Activated T-helper 2 cell treated with anti-CD3 and anti-CD28 coated beads, Interferon-gamma antibody, Interleukin-2, Interleukin-4, amounts not matched to agents 10 μg/mL and 5 μg/mL and 100 μg/mL, durations not matched to agents 14 hours and 24 hours and 36 hours (primary cell): Measurements from ENCODE around the gene MOB4. TPM values are rescaled to one million over a fixed set of nuclear protein-coding genes. Genes with fewer than 3 reads are reported as not detected.

Source experiments
- DNase-seq: peaks from one replicate; pipeline ENCODE4 v3.0.0; 2021; ENCODE audit warnings: low spot score
- H3K27ac Mint-ChIP-seq: one replicate; pipeline ENCODE4 v1.8.0; 2021; ENCODE audit warnings: mixed read lengths
- H3K27me3 Mint-ChIP-seq: one replicate; pipeline ENCODE4 v1.8.0; 2021; ENCODE audit warnings: low read depth, mixed read lengths
- H3K36me3 Mint-ChIP-seq: one replicate; pipeline ENCODE4 v1.8.0; 2021; ENCODE audit warnings: low read depth, mixed read lengths
- H3K4me1 Mint-ChIP-seq: one replicate; pipeline ENCODE4 v1.8.0; 2021; ENCODE audit warnings: low read depth, mixed read lengths
- H3K4me3 Mint-ChIP-seq: one replicate; pipeline ENCODE4 v1.8.0; 2021; ENCODE audit warnings: low read depth, mild to moderate bottlenecking, moderate library complexity, mixed read lengths
- H3K9me3 Mint-ChIP-seq: one replicate; pipeline ENCODE4 v1.8.0; 2021; ENCODE audit warnings: mixed read lengths
- intact Hi-C: fragments of 100-400 bp; cut with micrococcal nuclease; formaldehyde crosslinking; loops from one replicate; pipeline ENCODE4 v1.15.1; 2023
- total RNA-seq: library from RNA; stranded (reverse); gene quantifications from 2 replicates; pipeline ENCODE4 v1.2.3, GENCODE V29; 2022

MOB4 gene
- total RNA-seq, 1 donor from 2014 or later: 19.5 TPM

- intact Hi-C loops: loop anchor here (1.0 kb wide), 4 partner anchors 15 to 205 kb away; partner anchors contain the start of genes COQ10B, MARS2 and SF3B1
- Mint-ChIP-seq H3K4me1 (peaks cover 41% of the 10 kb centered on the region), H3K36me3 (peaks cover 88% of the 10 kb centered on the region), H3K4me3 (peak within 1 kb of the TSS; percentile 94), H3K9me3 (no peaks in the 10 kb centered on the region), H3K27me3 (no peaks in the 10 kb centered on the region), H3K27ac (peak within 1 kb of the TSS; percentile 97)
- peak; percentile 99 for DNase-seq
Observed at GRCh38 chr2:197499594-197500502, 16.0 kb upstream of the MOB4 start, which contains the start of the genes HSPD1 and HSPE1. Gene HSPD1, minus strand, starts transcription at chr2:197499840. Its CDS starts 992 bp downstream, at chr2:197498848. Gene HSPE1, plus strand, starts transcription at chr2:197500379. Its CDS starts 58 bp downstream, at chr2:197500437.

- peak overlapping the region; percentile 94 for H3K4me3 Mint-ChIP-seq
- H3K27ac Mint-ChIP-seq: peak overlapping the region; percentile 97
- no peaks in the 10 kb centered on the region for H3K9me3 Mint-ChIP-seq
- peaks cover 88% of the 10 kb centered on the region for H3K36me3 Mint-ChIP-seq
- no peak for DNase-seq
- no peaks in the 10 kb centered on the region for H3K27me3 Mint-ChIP-seq
- intact Hi-C loops: loop anchor here (1.0 kb wide), 3 partner anchors 15 to 205 kb away; partner anchors contain the start of genes COQ10B and MARS2
- H3K4me1 Mint-ChIP-seq: peaks cover 39% of the 10 kb centered on the region
Observed at GRCh38 chr2:197500503-197501131, 15.2 kb upstream of the MOB4 start.

GRCh38 chr2:197502201-197502600 lies 13.7 kb upstream of the MOB4 start:
- intact Hi-C loops: no loop called here
- DNase-seq: no peak
- peaks cover 25% of the 10 kb centered on the region for H3K4me1 Mint-ChIP-seq
- H3K9me3 Mint-ChIP-seq: no peaks in the 10 kb centered on the region
- peaks cover 76% of the 10 kb centered on the region for H3K36me3 Mint-ChIP-seq
- peak overlapping the region; percentile 94 for H3K4me3 Mint-ChIP-seq
- H3K27ac Mint-ChIP-seq: peak overlapping the region; percentile 9
- no peaks in the 10 kb centered on the region for H3K27me3 Mint-ChIP-seq

- Mint-ChIP-seq H3K4me1 (peaks cover 20% of the 10 kb centered on the region), H3K27ac (no peak overlapping the region), H3K36me3 (peaks cover 72% of the 10 kb centered on the region), H3K4me3 (peak overlapping the region; percentile 94), H3K27me3 (no peaks in the 10 kb centered on the region), H3K9me3 (no peaks in the 10 kb centered on the region)
- no peak for DNase-seq
- intact Hi-C loops: no loop called here
Observed at GRCh38 chr2:197502685-197503084, 13.2 kb upstream of the MOB4 start.

GRCh38 chr2:197504000-197504399 lies 11.9 kb upstream of the MOB4 start:
- no peak overlapping the region for H3K27ac Mint-ChIP-seq
- peaks cover 68% of the 10 kb centered on the region for H3K36me3 Mint-ChIP-seq
- H3K27me3 Mint-ChIP-seq: no peaks in the 10 kb centered on the region
- no peaks in the 10 kb centered on the region for H3K9me3 Mint-ChIP-seq
- intact Hi-C loops: no loop called here
- H3K4me1 Mint-ChIP-seq: peaks cover 14% of the 10 kb centered on the region
- DNase-seq: no peak
- no peak overlapping the region for H3K4me3 Mint-ChIP-seq

- no peaks in the 10 kb centered on the region for H3K9me3 Mint-ChIP-seq
- H3K36me3 Mint-ChIP-seq: peaks cover 65% of the 10 kb centered on the region
- H3K27me3 Mint-ChIP-seq: no peaks in the 10 kb centered on the region
- H3K4me3 Mint-ChIP-seq: no peak overlapping the region
- H3K4me1 Mint-ChIP-seq: peaks cover 14% of the 10 kb centered on the region
- DNase-seq: no peak
- intact Hi-C loops: no loop called here
- no peak overlapping the region for H3K27ac Mint-ChIP-seq
Observed at GRCh38 chr2:197504512-197504911, 11.4 kb upstream of the MOB4 start.

- DNase-seq: no peak
- H3K27me3 Mint-ChIP-seq: no peaks in the 10 kb centered on the region
- H3K4me1 Mint-ChIP-seq: peaks cover 12% of the 10 kb centered on the region
- no peak overlapping the region for H3K4me3 Mint-ChIP-seq
- H3K9me3 Mint-ChIP-seq: no peaks in the 10 kb centered on the region
- no peak overlapping the region for H3K27ac Mint-ChIP-seq
- intact Hi-C loops: no loop called here
- peaks cover 50% of the 10 kb centered on the region for H3K36me3 Mint-ChIP-seq
Observed at GRCh38 chr2:197506658-197507057, 9.2 kb upstream of the MOB4 start.

- intact Hi-C loops: loop anchor here (10.0 kb wide), 1 partner anchor 261 kb away; no protein-coding TSS in a partner anchor
- H3K27me3 Mint-ChIP-seq: no peaks in the 10 kb centered on the region
- no peak overlapping the region for H3K4me3 Mint-ChIP-seq
Observed at GRCh38 chr2:197513915-197514314, 2.0 kb upstream of the MOB4 start.

GRCh38 chr2:197514754-197515153 lies 1.1 kb upstream of the MOB4 start:
- DNase-seq: no peak
- H3K4me3 Mint-ChIP-seq: peak overlapping the region; percentile 99
- no peaks in the 10 kb centered on the region for H3K9me3 Mint-ChIP-seq
- H3K27ac Mint-ChIP-seq: peak overlapping the region; percentile 84
- peaks cover 16% of the 10 kb centered on the region for H3K36me3 Mint-ChIP-seq
- peaks cover 18% of the 10 kb centered on the region for H3K4me1 Mint-ChIP-seq
- intact Hi-C loops: loop anchor here (1.0 to 10.0 kb wide), 3 partner anchors 14 to 260 kb away; partner anchors contain the start of genes HSPE1 and SF3B1
- no peaks in the 10 kb centered on the region for H3K27me3 Mint-ChIP-seq

More at GRCh38 chr2:197513915-197514314, 2.0 kb upstream of the MOB4 start:
- peaks cover 10% of the 10 kb centered on the region for H3K36me3 Mint-ChIP-seq
- H3K9me3 Mint-ChIP-seq: no peaks in the 10 kb centered on the region
- H3K27ac Mint-ChIP-seq: no peak overlapping the region
- peaks cover 15% of the 10 kb centered on the region for H3K4me1 Mint-ChIP-seq
- DNase-seq: no peak

- Mint-ChIP-seq H3K4me1 (peaks cover 18% of the 10 kb centered on the region), H3K9me3 (no peaks in the 10 kb centered on the region), H3K36me3 (peaks cover 20% of the 10 kb centered on the region), H3K27ac (peak overlapping the region; percentile 84), H3K27me3 (no peaks in the 10 kb centered on the region), H3K4me3 (peak overlapping the region; percentile 99)
- no peak for DNase-seq
- intact Hi-C loops: loop anchor here (1.0 to 10.0 kb wide), 3 partner anchors 15 to 259 kb away; partner anchors contain the start of genes HSPE1 and SF3B1
Observed at GRCh38 chr2:197515315-197515738, 539 bp upstream of the MOB4 start.

GRCh38 chr2:197516393-197516761 lies 511 bp downstream of the MOB4 start:
- intact Hi-C loops: loop anchor here (1.0 to 10.0 kb wide), 4 partner anchors 63 to 878 kb away; partner anchors contain the start of genes CCDC150 and COQ10B
- Mint-ChIP-seq H3K36me3 (peaks cover 30% of the 10 kb centered on the region), H3K27me3 (no peaks in the 10 kb centered on the region), H3K9me3 (peaks cover 5% of the 10 kb centered on the region), H3K4me1 (peaks cover 20% of the 10 kb centered on the region), H3K4me3 (peak overlapping the region; percentile 99), H3K27ac (peak overlapping the region; percentile 84)
- DNase-seq: no peak

GRCh38 chr2:197517150-197517549 lies 1.3 kb downstream of the MOB4 start:
- DNase-seq: no peak
- Mint-ChIP-seq H3K4me3 (peak overlapping the region; percentile 99), H3K4me1 (peaks cover 20% of the 10 kb centered on the region), H3K36me3 (peaks cover 35% of the 10 kb centered on the region), H3K27me3 (no peaks in the 10 kb centered on the region), H3K9me3 (peaks cover 5% of the 10 kb centered on the region), H3K27ac (peak overlapping the region; percentile 15)
- intact Hi-C loops: loop anchor here (2.0 to 10.0 kb wide), 2 partner anchors 258 to 878 kb away; partner anchors contain the start of gene CCDC150
